ENCODE results near the gene FUBP1. TPM values are rescaled to one million over a fixed set of nuclear protein-coding genes. Genes with fewer than 3 reads are reported as not detected.

FUBP1 gene
- total and polyA plus RNA-seq, 2 donors (not counting 3 experiments of a cell fraction or from before 2014, with no cell fraction given): 112 to 166 TPM

GRCh38 chr1:77994117-77994705 is 15.3 kb upstream of the FUBP1 start:
- H3K4me1 ChIP-seq (ENCODE audit: control insufficient read depth, extremely low read depth, insufficient read depth, low read length): no peaks in the 10 kb centered on the region
- H3K36me3 ChIP-seq (ENCODE audit: control insufficient read depth in 2 of 2, extremely low read depth in 1 of 2, insufficient read depth in 2 of 2, low read length in 2 of 2): peaks cover 4 to 5% of the 10 kb centered on the region in 2 experiments
- DNase-seq (ENCODE audit: low read depth, low spot score) (no peak), FAIRE-seq (no peak)
- dilution Hi-C loops (cut with MboI; ENCODE audit: extremely low pct_ligation_motif_present, low sequenced_read_pairs): no loop called here
- intact Hi-C loops (cut with micrococcal nuclease): no loop called here
- ChIA-PET POLR2A (interaction anchor here (3.3 kb wide), 1 partner anchor 11 kb away, joined by 22 read pairs; the partner anchor contains the start of gene DNAJB4), CTCF (interaction anchor here (1.4 to 1.8 kb wide), 3 partner anchors 8 to 120 kb away, joined by 3 to 5 read pairs (median 4); partner anchors contain the start of gene FUBP1)
- H3K4me3 ChIP-seq (replicated peaks in 1 of 3; ENCODE audit: insufficient read depth in 1 of 3, low read depth in 1 of 3, low read length in 3 of 3): no peak overlapping the region
- no peaks in the 10 kb centered on the region for H3K9me3 ChIP-seq (replicated peaks; ENCODE audit: control insufficient read depth, insufficient read depth, low read length)
- peaks cover 31% of the 10 kb centered on the region for H3K79me2 ChIP-seq (ENCODE audit: control insufficient read depth, insufficient read depth, low read length)
- peaks cover 5% of the 10 kb centered on the region for H4K20me1 ChIP-seq (replicated peaks; ENCODE audit: control insufficient read depth, extremely low read depth, insufficient read depth, low read length)
- H2AFZ ChIP-seq (ENCODE audit: low read depth, low read length): no peak overlapping the region
- no peak overlapping the region for H3K27ac ChIP-seq (ENCODE audit: insufficient read depth, low read depth, low read length)
- no peak overlapping the region for H3K4me2 ChIP-seq (ENCODE audit: insufficient read depth, low read length)
- TF ChIP-seq GATA2 (IDR thresholded peaks at IDR 0.05; ENCODE audit: insufficient read depth, insufficient read length, low read depth, low read length) (no peak), MYC (IDR thresholded peaks at IDR 0.05; ENCODE audit: low read depth, low read length) (no peak), CTCF (IDR thresholded peaks at IDR 0.05; ENCODE audit: extremely low read depth in 1 of 2, insufficient read depth in 1 of 2, low read depth in 1 of 2, low read length in 2 of 2) (no peak), FOS (IDR thresholded peaks at IDR 0.05; ENCODE audit: borderline replicate concordance, insufficient read depth, low read length) (no peak), EZH2 (IDR thresholded peaks at IDR 0.05; ENCODE audit: borderline replicate concordance, low read depth, low read length, severe bottlenecking) (no peak), JUN (IDR thresholded peaks at IDR 0.05; ENCODE audit: borderline replicate concordance, insufficient read depth, insufficient read length, low read depth) (no peak), MAX (IDR thresholded peaks at IDR 0.05; ENCODE audit: insufficient read depth, insufficient read length) (no peak), POLR2A (IDR thresholded peaks at IDR 0.05; ENCODE audit: low read depth, low read length) (no peak), POLR2AphosphoS5 (IDR thresholded peaks at IDR 0.05; ENCODE audit: insufficient read depth, low read depth, low read length) (no peak)
- no peaks in the 10 kb centered on the region for H3K27me3 ChIP-seq (ENCODE audit: control insufficient read depth in 2 of 2, insufficient read depth in 2 of 2, low read length in 2 of 2)
- no peaks in the 10 kb centered on the region for H3K9me1 ChIP-seq (replicated peaks; ENCODE audit: control insufficient read depth, extremely low read depth, insufficient read depth, low read length)
- no peak overlapping the region for H3K9ac ChIP-seq (replicated peaks; ENCODE audit: extremely low read depth, insufficient read depth, low read length)
- BruUV-seq (replicated peaks): no TSS peak
